ENCODE results near the gene IL20.

IL20 gene

GRCh38 chr1:206882555-206882954, 17.1 kb downstream of the IL20 start:
- no peak for DNase-seq

- DNase-seq = no peak
Measured at GRCh38 chr1:206883160-206883559, 17.7 kb downstream of the IL20 start.

DNA sequence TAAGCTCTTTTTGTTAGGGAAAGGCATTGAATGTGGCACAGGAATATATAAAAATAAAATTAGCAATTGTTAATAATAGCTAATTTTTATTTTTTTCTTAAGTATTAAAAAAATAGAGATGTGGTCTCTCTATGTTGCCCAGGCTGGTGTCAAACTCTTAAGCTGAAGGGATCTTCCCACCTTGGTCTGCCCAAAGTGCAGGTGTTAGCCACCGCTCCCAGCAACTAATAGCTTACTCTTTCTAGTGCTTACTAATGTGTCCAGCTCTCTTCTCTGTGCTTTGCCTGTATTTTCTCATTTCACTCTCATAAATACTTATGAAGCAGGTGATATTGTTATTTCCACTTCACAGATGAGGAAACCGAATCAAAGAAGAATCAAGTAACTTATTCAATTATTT, 18.5 kb downstream of the IL20 start:
- no peak for DNase-seq

DNA sequence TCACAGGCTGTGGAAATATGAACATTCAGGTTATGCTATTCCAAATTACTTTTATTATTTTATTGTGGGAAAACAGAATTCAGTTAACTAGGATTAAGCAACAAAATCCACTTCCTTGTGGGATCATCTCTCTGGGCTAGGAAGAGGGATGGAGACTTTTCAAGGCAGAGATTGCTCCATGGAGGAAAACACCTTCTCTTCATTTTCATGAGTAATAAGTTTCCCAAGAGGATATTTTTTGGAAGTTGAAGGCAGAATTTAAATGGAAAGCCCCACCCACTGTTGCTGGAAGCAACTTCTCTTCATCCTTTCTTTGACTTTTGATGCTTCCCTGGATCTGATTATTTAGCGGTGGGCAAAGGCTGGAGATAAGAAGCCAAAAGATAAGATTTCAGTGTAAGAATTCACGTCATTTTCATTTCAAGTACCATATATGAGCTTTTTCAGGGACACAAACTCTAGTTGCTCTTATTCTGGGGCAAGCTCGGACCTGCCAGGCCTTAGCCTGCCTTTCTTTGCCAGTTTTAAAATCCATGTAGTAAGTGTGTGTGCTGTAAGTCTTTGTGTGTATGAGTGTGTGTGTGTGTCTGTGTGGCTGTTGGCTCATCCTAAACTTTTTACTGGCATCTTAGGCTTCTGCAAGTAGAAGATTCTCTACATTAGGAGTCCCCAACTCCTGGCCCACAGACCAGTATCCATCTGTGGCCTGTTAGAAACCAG, 20.1 kb downstream of the IL20 start:
- no peak for DNase-seq

DNA sequence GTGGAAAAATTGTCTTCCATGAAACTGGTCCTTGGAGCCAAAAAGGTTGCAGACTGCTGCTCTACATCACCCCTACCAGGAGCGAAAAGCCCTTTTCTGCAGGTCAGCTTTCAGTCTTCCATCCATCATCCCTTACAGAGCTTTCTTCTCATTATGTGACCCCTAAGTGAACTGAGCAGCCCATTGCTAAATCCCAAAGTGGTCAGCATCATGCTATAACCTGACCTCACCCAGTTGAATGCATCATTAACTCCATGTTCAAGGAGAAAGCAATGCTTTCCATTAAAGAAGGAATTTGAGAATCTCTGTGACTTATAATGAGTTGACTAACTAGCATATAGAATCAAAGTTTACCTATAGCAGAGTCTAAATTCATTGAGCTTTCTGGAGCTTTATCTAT, 21.4 kb downstream of the IL20 start:
- DNase-seq = no peak

- no peak for DNase-seq
Measured at GRCh38 chr1:206887701-206888100, 22.3 kb downstream of the IL20 start.

GRCh38 chr1:206890125-206891060, 25.0 kb downstream of the IL20 start:
- no peak for DNase-seq

DNA sequence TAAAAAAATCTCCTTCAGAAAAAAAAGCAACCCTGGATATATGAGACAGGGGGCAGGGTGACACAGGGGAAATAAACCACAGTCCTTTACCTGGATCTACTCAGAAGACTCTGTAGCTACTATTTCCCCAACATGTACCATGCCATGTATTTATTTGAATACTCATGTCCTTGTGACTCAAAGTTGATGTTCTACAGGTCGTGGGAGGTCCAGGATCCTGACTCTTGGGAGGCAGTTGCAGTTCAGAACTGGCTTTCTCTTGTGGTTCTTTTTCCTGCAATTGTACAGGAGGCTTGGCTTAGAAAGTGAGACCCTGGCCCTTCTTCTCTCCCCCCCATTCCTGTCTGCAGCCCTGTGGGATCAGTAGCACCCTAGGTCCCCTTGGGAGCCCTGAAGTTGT, 26.0 kb downstream of the IL20 start:
- DNase-seq = no peak

- no peak for DNase-seq
Measured at GRCh38 chr1:206892351-206892984, 27.0 kb downstream of the IL20 start.

DNA sequence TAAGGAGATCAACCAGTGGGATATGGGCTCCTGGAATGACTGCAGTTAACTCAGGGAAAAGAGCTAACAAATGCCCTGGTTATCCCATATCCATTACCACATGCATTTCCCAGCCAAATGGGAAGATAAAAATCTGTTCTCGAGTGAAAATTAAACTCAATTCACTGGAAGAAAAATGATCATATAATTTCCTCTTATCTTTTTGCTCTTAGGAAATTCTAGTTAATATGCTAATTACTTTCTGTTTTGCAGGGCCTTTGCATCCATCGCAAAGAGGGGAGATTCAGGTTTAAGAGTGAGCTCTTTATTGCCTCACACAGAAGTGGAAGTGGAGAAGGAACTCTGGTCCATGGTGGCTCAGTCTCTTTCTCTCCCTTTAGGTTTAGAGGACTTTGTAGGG, 28.0 kb downstream of the IL20 start:
- no peak for DNase-seq

- DNase-seq = no peak
Measured at GRCh38 chr1:206895325-206895724, 29.9 kb downstream of the IL20 start.

GRCh38 chr1:206895837-206896242, 30.4 kb downstream of the IL20 start:
- DNase-seq = no peak

DNA sequence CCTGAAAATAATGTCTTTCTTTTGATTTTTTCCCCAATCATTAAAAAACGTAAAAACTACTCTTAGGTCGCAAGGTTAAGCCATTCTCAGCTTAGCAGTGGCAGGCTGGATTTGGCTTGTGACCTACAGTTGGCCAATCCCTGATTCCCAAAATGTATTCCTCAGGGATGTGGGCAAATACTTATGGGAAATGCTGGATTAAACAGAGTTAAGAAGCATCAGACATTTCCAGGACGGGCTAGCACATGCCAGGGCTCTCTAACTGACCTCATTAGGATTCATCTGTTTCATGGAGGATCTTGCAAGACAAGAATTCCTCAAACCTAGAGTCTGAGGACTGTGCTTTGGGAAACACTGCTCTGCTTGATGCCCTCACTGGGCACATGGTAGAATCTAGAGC, 30.8 kb downstream of the IL20 start:
- DNase-seq = no peak

GRCh38 chr1:206897175-206897574, 31.8 kb downstream of the IL20 start, which contains the start of gene IL24:
Gene IL24, plus strand, starts transcription at chr1:206897443. Its CDS starts 390 bp downstream, at chr1:206897833.
- DNase-seq = no peak

- DNase-seq = no peak
Measured at GRCh38 chr1:206898089-206898914, 32.9 kb downstream of the IL20 start.

GRCh38 chr1:206898915-206899431, 33.5 kb downstream of the IL20 start:
- DNase-seq = no peak

GRCh38 chr1:206899717-206900116, 34.3 kb downstream of the IL20 start:
- DNase-seq = no peak

GRCh38 chr1:206900149-206900548, 34.7 kb downstream of the IL20 start:
- no peak for DNase-seq

GRCh38 chr1:206901944-206902343, 36.5 kb downstream of the IL20 start:
- no peak for DNase-seq

GRCh38 chr1:206902702-206903101, 37.3 kb downstream of the IL20 start:
- no peak for DNase-seq

DNA sequence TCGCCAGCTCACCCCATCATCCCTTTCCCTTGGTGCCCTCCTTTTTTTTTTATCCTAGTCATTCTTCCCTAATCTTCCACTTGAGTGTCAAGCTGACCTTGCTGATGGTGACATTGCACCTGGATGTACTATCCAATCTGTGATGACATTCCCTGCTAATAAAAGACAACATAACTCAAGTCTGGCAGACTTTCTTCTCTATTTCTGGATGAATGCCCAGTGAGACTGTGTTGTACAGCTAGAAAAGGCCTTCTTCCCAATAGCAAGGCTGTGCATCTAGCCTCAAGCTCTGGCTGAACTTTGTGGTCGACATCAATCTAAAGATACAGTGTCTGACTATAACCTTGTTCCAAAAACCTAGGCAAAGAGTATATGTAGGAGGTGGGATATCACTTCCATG, 38.3 kb downstream of the IL20 start:
- DNase-seq = no peak

- DNase-seq = no peak
Measured at GRCh38 chr1:206904423-206905142, 39.2 kb downstream of the IL20 start.
